ENCODE results near the gene LCOR.
"Not testable (repeated sequence)": the region's sequence is repeated elsewhere in the genome, so short reads cannot be mapped to it uniquely, and the experiment has no call there.

Gene LCOR

DNA sequence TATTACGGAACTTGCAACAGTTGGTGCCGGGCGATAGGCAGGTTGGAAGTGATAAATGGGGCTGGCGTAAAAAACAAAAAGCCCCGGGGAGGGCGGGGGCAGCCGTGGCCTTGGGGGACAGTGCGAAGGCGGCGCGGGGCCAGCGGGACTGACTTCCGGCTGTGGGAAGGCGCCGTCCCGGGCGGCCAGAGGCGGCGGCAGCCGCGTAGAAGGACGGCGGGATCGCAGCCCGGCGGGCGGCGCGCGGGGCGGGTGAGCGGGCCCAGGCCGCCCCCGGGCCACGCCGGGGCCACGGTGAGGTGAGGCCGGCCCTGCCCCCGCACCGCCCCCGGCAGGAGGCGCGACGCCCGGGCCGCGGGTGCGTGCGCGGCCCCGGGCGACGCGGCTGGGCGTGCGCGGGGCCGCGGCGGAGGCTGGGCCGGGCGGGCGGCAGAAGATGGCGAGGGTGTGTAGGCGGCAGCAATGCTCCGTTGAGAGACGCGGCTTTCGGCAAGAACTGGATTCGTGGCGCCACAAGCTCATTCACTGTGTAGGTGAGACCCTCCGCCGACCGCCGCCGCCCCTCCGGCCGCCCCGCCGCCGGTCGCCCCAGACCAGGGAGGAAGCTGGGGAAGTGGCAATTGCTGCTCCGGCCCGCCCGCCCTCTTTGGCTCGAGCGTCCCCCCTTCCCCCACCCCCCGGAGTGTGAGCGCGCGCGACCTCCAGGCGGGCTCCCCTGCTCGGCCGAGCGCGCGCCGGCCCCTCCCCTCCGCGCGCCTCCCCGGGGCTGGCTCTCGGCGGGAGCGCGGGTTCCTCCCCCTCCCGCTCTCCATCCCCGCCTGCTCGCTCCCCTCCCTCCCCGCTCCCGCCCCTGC, at the start of gene LCOR:
Gene LCOR, plus strand, starts transcription at position 432 of the 854 bp plus-strand sequence. CDS start 116,760 bp downstream, outside the sequence.
- in situ Hi-C loops (cut with HindIII; ENCODE audit: low pct_ligation_motif_present, low pct_unique_long_range_greater_than_20kb, low sequenced_read_pairs): no loop called here
- peak; percentile 90 for DNase-seq

DNA sequence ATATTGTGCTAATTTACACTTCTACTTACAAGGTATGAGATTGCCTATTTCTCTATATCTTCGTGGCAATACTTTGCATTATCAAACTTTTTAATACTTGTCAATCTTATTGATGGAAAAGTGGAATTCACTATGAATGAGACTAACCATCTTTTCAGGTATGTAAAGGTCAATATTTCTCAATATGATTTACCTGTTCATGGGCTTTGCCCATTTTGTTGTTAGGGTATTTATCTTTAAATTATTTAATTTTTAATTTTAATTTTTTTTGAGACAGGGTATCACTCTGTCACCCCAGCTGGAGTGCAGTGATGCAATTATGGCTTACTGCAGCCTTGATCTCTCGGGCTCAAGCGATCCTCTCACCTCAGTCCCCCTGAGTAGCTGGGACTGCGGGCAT, 47.8 kb upstream of the LCOR start:
- no peak for DNase-seq
- in situ Hi-C loops (cut with HindIII; ENCODE audit: low pct_ligation_motif_present, low pct_unique_long_range_greater_than_20kb, low sequenced_read_pairs): no loop called here

DNA sequence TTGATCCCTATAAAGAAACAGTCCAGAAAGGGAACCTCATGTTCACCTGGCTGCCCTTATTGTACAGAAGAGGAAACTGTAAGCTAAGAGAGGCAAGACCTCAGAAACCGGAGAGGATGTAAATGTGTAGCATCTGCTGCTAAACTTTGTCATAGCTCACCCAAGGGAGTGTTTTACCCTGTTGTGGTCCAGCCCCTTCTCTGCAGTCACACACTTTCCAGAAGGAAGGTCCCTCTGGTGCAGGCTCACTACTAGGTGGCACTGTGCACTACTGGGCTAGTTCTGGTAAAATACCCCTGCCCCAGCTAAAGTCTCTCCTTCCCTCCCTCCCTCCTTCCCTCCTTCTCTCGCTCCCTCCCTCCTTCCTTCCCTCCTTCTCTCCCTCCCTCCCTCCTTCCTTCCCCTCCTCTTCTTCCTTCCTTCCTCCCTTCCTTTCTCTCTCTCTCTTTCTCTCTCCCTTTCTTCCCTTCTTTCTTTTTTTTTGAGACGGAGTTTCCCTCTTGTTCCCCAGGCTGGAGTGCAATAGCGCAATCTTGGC, 42.5 kb upstream of the LCOR start:
- in situ Hi-C loops (cut with HindIII; ENCODE audit: low pct_ligation_motif_present, low pct_unique_long_range_greater_than_20kb, low sequenced_read_pairs): no loop called here
- DNase-seq: peak; percentile 66

DNA sequence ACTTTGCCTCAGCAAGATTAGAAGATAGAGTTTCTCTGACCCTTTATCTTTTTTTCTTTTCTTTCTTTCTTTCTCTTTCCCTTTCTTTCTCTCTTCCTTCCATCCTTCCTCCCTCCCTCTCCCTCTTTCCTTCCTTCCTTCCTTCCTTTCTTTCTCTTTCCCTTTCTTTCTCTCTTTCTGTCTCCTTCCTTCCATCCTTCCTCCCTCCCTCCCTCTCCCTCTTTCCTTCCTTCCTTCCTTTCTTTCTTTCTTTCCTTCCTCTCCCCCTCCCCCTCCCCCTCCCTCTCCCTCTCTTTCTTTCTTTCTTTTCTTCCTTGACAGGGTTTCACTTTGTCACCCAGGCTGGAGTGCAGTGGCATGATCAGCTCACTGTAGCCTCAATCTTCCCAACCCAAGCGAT, 40.2 kb upstream of the LCOR start:
- DNase-seq: no peak
- in situ Hi-C loops (cut with HindIII; ENCODE audit: low pct_ligation_motif_present, low pct_unique_long_range_greater_than_20kb, low sequenced_read_pairs): no loop called here

DNA sequence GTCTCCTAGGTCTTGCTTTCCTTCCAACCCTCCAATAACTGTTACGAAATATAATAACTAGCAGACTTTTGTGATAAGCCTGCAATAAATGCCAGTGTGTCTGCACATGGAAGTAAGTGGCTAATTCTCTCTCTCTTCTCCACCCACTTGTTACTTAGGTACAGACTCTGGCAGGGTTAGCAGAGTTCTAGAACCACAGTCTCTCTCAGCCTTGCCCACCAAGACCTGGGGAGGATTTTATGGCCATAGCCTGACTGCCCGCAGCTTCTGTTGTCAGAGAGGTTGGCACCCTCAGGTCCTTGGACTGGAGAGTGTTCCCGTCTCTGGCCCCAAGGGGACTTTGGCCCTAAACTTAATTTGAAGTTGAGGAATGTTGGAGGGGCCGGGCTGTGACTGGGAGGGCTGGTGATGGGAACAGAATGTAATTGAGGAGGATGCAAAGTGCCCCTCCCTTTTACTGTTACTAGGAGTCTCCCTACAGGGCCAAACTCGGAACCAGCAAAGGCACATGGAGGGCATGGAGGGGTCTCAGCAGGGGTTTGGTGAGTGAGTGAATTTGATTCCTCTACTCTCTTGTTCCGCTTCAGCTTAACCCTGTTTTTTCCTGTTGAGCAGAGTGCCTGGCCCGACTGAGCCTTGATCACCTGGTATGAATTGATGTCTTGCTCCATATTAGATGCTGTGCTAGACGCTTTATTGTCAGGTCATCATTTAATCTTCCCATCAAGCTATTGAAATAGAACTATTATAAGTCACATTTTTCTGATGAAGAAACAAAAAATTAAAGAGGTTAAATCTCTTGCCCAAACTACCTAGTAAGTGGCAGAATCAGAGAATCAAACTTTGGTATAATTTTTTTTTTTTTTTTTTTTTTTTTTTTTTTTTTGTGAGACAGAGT, 37.0 kb upstream of the LCOR start:
- in situ Hi-C loops (cut with HindIII; ENCODE audit: low pct_ligation_motif_present, low pct_unique_long_range_greater_than_20kb, low sequenced_read_pairs): no loop called here
- DNase-seq: no peak

DNA sequence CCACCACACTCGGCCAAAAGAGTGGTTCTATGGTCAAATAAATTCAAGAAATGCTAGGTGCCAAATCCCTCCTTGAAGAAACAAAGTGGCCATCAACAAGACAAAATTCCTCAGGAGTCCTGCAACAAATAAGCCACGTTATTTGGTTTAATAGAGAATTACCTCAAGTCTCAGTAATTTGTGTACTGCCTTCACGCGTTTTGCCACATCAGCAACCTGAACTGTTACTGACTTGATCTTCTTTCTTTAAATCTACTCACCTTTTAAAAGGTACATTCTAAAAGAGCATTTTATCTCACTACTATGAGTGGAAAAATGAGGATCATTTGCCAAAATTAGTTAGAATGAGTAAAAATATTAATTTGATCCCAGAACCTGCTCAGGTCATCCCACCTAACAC, 34.6 kb upstream of the LCOR start:
- in situ Hi-C loops (cut with HindIII; ENCODE audit: low pct_ligation_motif_present, low pct_unique_long_range_greater_than_20kb, low sequenced_read_pairs): no loop called here

DNA sequence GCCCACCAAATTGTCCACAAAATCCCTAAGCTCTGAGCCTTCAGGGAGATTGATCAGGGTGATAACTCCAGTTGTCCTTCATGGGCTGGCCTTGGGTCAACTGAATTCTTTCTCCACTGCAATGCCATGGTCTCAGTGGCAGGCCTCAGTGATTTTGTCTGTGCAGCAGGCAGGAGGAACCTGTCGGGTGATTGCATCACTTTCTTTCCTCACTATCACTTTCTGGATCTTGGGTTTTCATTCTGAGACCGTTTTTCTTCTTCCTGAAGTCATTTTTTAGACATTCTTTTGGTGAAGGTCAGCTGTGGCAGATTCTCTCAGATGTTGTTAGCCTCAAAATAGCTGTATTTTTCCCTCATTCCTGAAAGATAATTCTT, 28.8 kb upstream of the LCOR start:
- DNase-seq: no peak

More for the DNA sequence above, 34.6 kb upstream of the LCOR start:
- no peak for DNase-seq

DNA sequence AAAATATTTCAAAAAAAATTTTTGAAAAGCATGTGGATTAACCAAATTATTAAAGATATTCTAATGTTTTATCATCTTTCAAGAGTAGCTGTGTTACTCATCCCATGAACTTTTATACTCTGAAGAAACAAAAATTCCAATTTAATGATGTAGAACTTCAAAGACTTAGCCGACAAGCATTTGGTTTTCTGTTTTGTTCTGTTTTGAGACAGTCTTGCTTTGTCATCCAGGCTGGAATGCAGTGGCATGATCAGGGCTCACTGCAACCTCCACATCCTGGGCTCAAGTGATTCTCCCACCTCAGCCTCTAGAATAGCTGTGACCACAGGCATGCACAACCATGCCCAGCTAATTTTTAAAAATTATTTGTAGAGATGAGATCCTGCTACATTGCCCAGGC, 17.8 kb upstream of the LCOR start:
- DNase-seq: peak; percentile 81
- in situ Hi-C loops (cut with HindIII; ENCODE audit: low pct_ligation_motif_present, low pct_unique_long_range_greater_than_20kb, low sequenced_read_pairs): no loop called here

More for the DNA sequence above, 28.8 kb upstream of the LCOR start:
- in situ Hi-C loops (cut with HindIII; ENCODE audit: low pct_ligation_motif_present, low pct_unique_long_range_greater_than_20kb, low sequenced_read_pairs): no loop called here

DNA sequence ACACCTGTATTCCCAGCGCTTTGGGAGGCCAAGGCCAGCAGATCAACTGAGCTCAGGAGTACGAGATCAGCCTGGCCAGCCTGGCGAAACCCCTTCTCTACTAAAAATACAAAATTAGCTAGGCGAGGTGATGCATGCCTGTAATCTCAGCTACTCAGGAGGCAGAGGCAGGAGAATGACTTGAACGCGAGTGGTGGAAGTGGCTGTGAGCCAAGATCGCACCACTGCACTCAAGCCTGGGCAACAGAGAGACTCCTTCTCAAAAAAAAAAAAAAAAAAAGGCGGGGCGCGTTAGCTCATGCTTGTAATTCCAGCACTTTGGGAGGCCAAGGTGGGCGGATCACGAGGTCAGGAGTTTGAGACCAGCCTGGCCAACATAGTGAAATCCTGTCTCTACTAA, 13.1 kb upstream of the LCOR start:
- in situ Hi-C loops (cut with HindIII; ENCODE audit: low pct_ligation_motif_present, low pct_unique_long_range_greater_than_20kb, low sequenced_read_pairs); DNase-seq: not testable (repeated sequence)

DNA sequence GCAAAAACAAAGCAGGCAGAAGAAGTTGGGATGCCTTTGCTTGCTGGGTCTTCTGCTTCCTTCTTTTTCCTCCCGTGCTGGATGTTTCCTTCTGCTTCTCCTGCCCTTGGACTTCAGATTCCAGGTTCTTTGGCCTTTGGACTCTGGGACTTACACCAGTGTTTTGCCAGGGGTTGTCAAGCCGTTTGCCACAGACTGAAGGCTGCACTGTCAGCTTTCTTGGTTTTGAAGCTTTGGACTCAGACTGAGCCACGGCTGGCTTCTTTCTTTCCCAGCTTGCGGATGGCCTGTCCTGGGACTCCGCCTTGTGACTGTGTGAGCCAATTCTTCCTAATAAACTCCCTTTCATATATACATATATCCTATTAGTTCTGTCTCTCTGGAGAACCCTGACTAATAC, 11.3 kb upstream of the LCOR start:
- no peak for DNase-seq
- in situ Hi-C loops (cut with HindIII; ENCODE audit: low pct_ligation_motif_present, low pct_unique_long_range_greater_than_20kb, low sequenced_read_pairs): no loop called here

DNA sequence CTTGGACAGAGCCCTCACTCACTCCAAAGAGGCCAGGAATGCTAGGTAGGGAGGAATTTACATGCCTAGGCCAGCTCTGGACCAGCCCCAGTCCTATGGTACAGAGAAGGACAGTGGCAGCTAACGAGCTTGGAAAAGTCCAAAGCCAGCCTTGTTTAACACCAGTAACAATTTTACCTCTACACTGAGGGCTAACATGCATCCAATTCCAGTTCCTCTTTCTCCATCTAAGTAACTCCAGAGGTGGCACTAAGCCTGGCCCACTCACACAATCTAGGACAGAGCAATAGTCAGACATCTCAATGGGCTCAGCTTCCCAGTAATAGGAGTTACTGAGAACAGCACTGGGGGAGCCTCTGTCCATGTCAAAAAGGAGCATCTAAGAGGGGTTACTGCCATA, 5.7 kb upstream of the LCOR start:
- in situ Hi-C loops (cut with HindIII; ENCODE audit: low pct_ligation_motif_present, low pct_unique_long_range_greater_than_20kb, low sequenced_read_pairs): no loop called here
- no peak for DNase-seq

DNA sequence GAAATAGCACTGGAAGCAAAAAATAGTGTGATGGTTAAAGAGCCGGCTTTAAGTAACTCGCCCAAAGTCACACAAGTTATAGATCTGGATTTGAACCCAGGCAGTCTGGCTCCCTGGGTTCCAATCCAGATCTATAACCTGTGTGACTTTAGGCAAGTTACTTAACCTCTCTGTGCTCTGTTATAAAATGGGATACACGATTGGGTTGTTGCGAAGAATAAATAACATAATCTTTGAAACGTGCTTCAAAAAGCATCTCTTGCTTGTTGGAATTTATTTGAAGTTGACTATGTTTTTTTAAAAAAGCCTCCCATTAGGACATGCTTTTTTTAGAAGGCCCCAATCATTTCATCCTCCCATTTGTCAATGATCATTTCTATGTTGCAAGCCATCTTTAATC, 3.5 kb upstream of the LCOR start:
- no peak for DNase-seq
- in situ Hi-C loops (cut with HindIII; ENCODE audit: low pct_ligation_motif_present, low pct_unique_long_range_greater_than_20kb, low sequenced_read_pairs): no loop called here

DNA sequence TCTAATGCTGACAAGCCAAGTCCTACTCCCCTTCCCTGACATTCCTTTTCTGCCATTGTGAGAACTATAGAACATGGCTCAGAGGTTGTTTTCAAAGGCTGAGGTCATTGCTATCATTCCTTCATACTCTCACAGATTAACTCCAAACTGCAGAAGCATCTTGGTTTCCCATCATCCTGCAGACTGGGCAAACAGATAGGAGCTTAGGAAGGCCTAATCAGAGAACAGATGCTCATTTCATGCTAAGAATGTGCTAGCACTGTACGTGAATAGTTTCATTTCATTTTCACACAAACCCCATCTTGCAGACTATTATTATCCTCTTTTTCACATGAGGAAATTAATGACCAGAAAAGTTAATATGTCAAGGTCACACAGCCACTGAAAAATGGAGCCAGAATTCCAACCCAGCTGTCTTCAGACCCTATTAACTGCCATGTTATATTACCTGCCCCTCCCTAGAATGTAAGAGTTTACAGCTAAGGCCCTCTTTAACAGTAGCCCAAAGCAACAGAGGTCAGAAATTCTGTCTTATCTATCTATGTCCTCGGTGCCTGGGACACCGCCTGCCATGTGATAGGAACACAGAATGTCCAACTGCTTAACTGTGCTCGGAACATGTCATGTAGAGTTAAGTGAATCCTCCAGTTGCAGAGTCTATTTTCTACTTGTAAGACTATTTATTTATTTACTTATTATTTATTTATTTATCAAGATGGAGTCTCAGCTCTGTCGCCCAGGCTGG, 2.9 kb upstream of the LCOR start:
- no peak for DNase-seq
- in situ Hi-C loops (cut with HindIII; ENCODE audit: low pct_ligation_motif_present, low pct_unique_long_range_greater_than_20kb, low sequenced_read_pairs): no loop called here

DNA sequence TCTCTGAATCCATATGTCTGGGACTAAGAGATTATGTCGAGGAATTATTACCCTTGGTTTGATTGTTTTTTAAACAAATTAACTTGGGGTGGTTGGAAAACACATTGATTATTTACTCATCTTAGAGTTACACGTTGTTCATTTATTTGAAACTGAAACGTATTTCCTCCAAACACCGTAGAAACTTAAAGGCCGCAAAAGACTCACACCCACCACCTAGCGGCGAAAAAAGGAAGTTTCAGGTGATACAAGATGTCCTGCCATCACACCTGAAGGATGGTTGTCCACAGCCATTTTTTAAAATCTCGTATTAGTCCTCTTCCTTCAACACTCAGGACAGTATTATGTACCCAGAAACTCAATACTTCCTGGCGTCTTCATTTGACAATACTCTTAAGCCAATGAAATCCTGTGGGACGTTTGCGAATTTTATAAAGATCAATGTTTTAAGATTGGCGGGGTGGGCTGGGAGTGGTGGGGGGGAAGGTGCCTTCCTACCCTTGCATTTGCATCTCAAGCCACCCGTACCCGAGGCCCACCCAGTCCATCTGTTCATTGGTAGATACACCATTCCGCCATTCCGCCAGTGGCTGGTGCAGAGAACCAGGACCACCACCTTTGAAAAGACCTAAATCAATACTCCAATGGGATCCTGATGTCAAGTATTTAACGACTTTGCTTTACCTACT, 1.4 kb upstream of the LCOR start:
- peak; percentile 85 for DNase-seq
- in situ Hi-C loops (cut with HindIII; ENCODE audit: low pct_ligation_motif_present, low pct_unique_long_range_greater_than_20kb, low sequenced_read_pairs): no loop called here

DNA sequence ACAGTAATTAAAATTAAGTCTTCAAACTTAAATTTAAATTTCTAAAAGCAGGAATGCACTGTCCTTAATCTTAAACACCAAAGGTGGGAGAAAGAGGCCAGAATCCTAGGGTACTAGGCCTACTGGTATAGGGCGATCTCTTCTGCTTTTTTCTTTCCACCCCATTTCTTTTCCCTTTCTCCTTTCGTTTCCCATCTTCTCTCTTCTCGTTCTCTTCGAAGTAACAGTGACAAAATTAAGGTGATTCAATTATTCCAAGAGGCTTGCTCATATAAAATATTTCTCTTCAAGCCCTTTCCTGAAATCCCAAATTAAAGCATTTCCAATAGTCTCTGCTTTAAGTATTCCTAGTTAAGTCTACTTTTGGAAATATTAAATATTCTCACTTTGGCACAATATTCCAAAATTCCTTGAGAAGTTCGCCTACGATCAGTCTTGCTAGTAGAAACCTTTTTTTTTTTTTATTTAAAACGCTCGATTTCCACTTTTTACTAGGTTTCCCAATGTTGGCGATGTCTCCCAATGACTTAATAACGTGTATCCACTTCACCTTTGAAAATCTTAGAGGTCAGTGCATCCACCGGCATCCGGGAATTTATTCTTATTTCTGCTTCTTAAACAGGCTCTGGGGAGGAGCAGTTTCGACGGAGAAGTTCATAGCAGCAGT, 765 bp upstream of the LCOR start:
- in situ Hi-C loops (cut with HindIII; ENCODE audit: low pct_ligation_motif_present, low pct_unique_long_range_greater_than_20kb, low sequenced_read_pairs): no loop called here

DNA sequence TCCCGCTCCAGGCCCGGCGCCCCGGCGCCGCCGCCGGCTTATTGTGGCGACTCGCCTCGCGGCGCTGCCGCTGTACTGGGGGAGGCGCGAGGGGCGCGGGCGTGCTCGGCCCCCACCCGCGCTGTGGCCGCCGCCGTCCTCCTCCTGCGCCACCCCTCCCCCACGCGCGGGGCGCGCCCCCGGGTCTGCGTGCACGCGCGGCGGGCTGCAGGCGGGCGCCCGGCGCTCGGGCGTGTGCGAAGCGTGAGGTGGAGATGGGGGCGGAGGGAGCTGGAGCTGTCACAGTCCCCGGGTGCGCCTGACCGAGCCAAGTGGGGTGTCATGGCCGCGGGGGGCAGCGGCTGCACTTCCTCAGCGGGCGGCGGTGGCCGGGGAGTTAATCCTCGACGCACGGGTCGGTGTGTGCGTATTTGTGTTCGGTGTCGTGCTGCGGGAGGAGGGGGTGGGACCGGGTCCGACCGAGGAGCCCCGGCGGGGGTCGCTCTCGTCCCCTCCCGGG, 672 bp downstream of the LCOR start:
- in situ Hi-C loops (cut with HindIII; ENCODE audit: low pct_ligation_motif_present, low pct_unique_long_range_greater_than_20kb, low sequenced_read_pairs): no loop called here
- DNase-seq: peak; percentile 87

More for the DNA sequence above, 765 bp upstream of the LCOR start:
- no peak for DNase-seq

DNA sequence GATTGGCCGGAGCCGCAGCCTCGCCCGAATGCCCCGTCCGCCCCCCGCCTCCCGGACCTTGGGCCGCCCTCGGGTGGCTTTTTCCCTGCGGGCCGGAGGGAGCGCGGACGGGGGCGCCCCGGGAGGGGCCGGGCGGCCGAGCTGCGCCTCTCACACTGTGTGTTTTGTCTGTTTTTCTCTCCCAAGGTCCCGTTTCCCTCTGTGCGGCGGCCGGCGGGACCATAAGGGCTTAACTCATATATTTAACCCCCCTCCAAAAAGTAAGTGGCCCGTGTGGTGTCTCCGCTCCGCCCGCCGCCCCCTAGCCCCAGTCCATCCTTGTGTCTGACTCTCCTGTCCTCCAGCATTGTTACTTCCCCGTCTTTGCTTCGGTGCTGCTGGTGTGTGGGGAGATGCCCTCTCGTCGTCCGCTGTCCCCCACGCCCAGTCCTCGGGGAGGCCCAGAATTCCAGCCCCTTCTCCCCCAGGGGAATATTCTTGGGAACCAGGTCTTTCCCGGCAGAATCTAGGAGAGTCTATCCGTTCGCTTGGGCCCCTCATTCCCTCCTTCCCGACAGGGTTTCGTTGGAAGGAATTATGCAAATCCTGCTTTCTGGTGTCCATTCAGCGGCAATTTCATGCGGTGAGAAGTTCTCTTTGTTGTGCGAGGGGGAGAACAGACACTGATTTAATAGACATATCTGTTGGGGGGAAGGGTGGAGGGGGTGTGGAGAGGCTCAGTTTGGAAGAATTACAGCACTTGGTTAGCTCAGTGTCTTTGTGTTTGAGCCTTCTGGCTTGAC, 1.3 kb downstream of the LCOR start:
- in situ Hi-C loops (cut with HindIII; ENCODE audit: low pct_ligation_motif_present, low pct_unique_long_range_greater_than_20kb, low sequenced_read_pairs): no loop called here
- DNase-seq: peak; percentile 40
